PC-3 (cell line): ENCODE data around the gene EFNA5. TPM values are rescaled to one million over a fixed set of nuclear protein-coding genes. Genes with fewer than 3 reads are reported as not detected.
A peak's percentile ranks its signal among the peaks of the same experiment; 100 is the strongest.

ENCODE experiments used
- ATAC-seq: fragments of 200-7000 bp; cut with Tn5 transposase; 2 replicates; pipeline ENCODE4 v1.9.1; 2020; ENCODE audit warnings: mild to moderate bottlenecking, moderate library complexity
- BruUV-seq: library from RNA; stranded (reverse); fragments of 400-500 nt; replicated peaks from 2 replicates; lab custom pipeline; 2021; lab: Mats Ljungman, UMichigan
- CTCF ChIA-PET: fragments of 300-600 bp; sonication (Branson Sonifier 250); formaldehyde crosslinking; loops from one replicate; lab custom pipeline; 2022; ENCODE audit warnings: antibody characterized with exemption; lab: Charles Lee
- POLR2A ChIA-PET: fragments of 300-600 bp; sonication (Branson Sonifier 250); formaldehyde crosslinking; loops from one replicate; lab custom pipeline; 2022; ENCODE audit warnings: antibody characterized with exemption; ENCODE audit not compliant: unreplicated experiment; lab: Charles Lee
- DNase-seq: peaks from one replicate; pipeline ENCODE4 v3.0.0-alpha.2; 2015
- H2AFZ ChIP-seq: fragments of 300-600 bp; sonication (generic); 2 replicates; pipeline ENCODE4 v1.6.0; 2016; ENCODE audit warnings: antibody characterized with exemption, low read length
- H3F3A ChIP-seq: fragments of 300-600 bp; sonication (generic); one replicate; pipeline ENCODE4 v1.6.0; 2017; ENCODE audit warnings: antibody characterized with exemption, low read length, control low read depth, mild to moderate bottlenecking; ENCODE audit not compliant: unreplicated experiment
- H3K27ac ChIP-seq: fragments of 300-600 bp; sonication (generic); 2 replicates; pipeline ENCODE4 v1.5.1; 2016; ENCODE audit warnings: mild to moderate bottlenecking, low read length
- H3K27me3 ChIP-seq: fragments of 300-600 bp; sonication (generic); 2 replicates; pipeline ENCODE4 v1.6.1; 2016; ENCODE audit warnings: low read length, mixed read lengths
- H3K36me3 ChIP-seq: fragments of 300-600 bp; sonication (generic); 2 replicates; pipeline ENCODE4 v1.6.1; 2016; ENCODE audit warnings: low read depth, mixed run types, low read length, mixed read lengths
- H3K4me1 ChIP-seq: fragments of 300-600 bp; sonication (generic); 2 replicates; pipeline ENCODE4 v1.5.1; 2016; ENCODE audit warnings: low read length; ENCODE audit not compliant: insufficient read depth
- H3K4me2 ChIP-seq: fragments of 300-600 bp; sonication (generic); 2 replicates; pipeline ENCODE4 v1.6.0; 2016; ENCODE audit warnings: low read length
- H3K4me3 ChIP-seq: fragments of 300-600 bp; sonication (generic); 2 replicates; pipeline ENCODE4 v1.5.1; 2016; ENCODE audit warnings: mild to moderate bottlenecking, low read length, mixed read lengths
- H3K79me2 ChIP-seq: fragments of 300-600 bp; sonication (generic); 2 replicates; pipeline ENCODE4 v1.6.1; 2017; ENCODE audit warnings: low read length, mixed read lengths
- H3K9ac ChIP-seq: fragments of 300-600 bp; sonication (generic); 2 replicates; pipeline ENCODE4 v1.6.0; 2016; ENCODE audit warnings: mild to moderate bottlenecking, low read length
- H3K9me2 ChIP-seq: fragments of 300-600 bp; sonication (generic); replicated peaks from 2 replicates; pipeline ENCODE4 v1.6.1; 2016; ENCODE audit warnings: mixed run types, low read length, mixed read lengths
- H3K9me3 ChIP-seq: fragments of 300-600 bp; sonication (generic); 2 replicates; pipeline ENCODE4 v1.6.1; 2016; ENCODE audit warnings: low read length, mixed read lengths
- H4K20me1 ChIP-seq: fragments of 300-600 bp; sonication (generic); 2 replicates; pipeline ENCODE4 v1.6.1; 2016; ENCODE audit warnings: low read length, mixed read lengths
- EZH2 ChIP-seq: fragments of 300-600 bp; sonication (generic); IDR thresholded peaks from one replicate; pipeline ENCODE4 v1.6.1; 2017; ENCODE audit warnings: antibody characterized with exemption, mild to moderate bottlenecking, low read length; ENCODE audit not compliant: unreplicated experiment
- EZH2phosphoT487 ChIP-seq: fragments of 300-600 bp; sonication (generic); IDR thresholded peaks from 2 replicates; pipeline ENCODE4 v1.6.1; 2018; ENCODE audit warnings: mild to moderate bottlenecking, antibody characterized with exemption, low read length, borderline replicate concordance
- intact Hi-C: fragments of 100-400 bp; cut with micrococcal nuclease; formaldehyde crosslinking; loops from 2 replicates; pipeline ENCODE4 v1.9.0; 2023
- total RNA-seq: library from RNA; depleted of rRNA; stranded (reverse); fragments of >200 nt; gene quantifications from 2 replicates; pipeline ENCODE4 v1.2.3, GENCODE V29; 2014
- TF ChIP-seq, protein P1 (sequence below): fragments of 300-600 bp; sonication (generic); conservative IDR thresholded peaks from 2 replicates; pipeline ENCODE4 v1.5.1; 2017; ENCODE audit warnings: antibody characterized with exemption, low read depth, mild to moderate bottlenecking, low read length

Gene EFNA5
- total RNA-seq, 1 experiment from 2014 or later = 5.4 TPM

DNA sequence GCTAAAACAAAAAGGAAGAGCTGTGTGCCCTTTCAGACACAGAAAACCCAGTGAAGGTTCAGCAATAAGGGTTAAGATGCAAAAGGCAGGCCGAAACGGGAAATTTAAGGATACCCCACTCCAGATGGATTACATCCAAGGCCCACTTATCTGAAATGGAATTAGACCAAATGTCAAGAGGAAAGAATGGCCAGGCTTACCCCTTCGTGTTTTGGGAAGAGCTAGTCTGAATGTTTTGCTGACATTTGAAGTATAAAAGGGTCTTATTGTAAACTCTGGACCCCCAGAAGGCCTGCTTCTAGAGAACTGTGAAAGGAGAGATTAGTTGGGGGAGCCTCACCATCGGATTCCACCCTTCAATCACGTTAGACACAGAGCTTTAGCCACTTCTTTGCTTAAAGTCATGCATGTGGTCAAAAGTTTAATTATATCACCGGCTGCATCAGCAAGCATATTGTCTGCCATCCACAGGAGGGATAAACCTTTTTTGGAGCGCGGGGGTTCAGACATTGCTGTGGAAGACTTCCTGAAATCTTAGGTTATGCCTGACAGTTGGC lies 93.3 kb downstream of the EFNA5 start:
- no TSS peak for BruUV-seq
- Histone ChIP-seq H3K9me2 (no peaks in the 10 kb centered on the region), H3K27ac (peak overlapping the region; percentile 98), H3K79me2 (peaks cover 70% of the 10 kb centered on the region), H3K4me2 (peak overlapping the region; percentile 66), H3F3A (peaks cover 8% of the 10 kb centered on the region), H3K27me3 (no peaks in the 10 kb centered on the region), H3K4me3 (peak overlapping the region; percentile 6), H3K9ac (peak overlapping the region; percentile 85), H4K20me1 (no peaks in the 10 kb centered on the region), H3K4me1 (peaks cover 67% of the 10 kb centered on the region), H3K36me3 (no peaks in the 10 kb centered on the region), H3K9me3 (no peaks in the 10 kb centered on the region), H2AFZ (no peak overlapping the region)
- no peak for ATAC-seq
- no peak for TF ChIP-seq EZH2phosphoT487
- TF ChIP-seq EZH2 = no peak
- TF ChIP-seq, protein P1, sequence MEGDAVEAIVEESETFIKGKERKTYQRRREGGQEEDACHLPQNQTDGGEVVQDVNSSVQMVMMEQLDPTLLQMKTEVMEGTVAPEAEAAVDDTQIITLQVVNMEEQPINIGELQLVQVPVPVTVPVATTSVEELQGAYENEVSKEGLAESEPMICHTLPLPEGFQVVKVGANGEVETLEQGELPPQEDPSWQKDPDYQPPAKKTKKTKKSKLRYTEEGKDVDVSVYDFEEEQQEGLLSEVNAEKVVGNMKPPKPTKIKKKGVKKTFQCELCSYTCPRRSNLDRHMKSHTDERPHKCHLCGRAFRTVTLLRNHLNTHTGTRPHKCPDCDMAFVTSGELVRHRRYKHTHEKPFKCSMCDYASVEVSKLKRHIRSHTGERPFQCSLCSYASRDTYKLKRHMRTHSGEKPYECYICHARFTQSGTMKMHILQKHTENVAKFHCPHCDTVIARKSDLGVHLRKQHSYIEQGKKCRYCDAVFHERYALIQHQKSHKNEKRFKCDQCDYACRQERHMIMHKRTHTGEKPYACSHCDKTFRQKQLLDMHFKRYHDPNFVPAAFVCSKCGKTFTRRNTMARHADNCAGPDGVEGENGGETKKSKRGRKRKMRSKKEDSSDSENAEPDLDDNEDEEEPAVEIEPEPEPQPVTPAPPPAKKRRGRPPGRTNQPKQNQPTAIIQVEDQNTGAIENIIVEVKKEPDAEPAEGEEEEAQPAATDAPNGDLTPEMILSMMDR = no peak
- ChIA-PET POLR2A (interaction anchor here (0.6 kb wide), 1 partner anchor 108 kb away, joined by 5 read pairs; no protein-coding TSS in a partner anchor), CTCF (no interaction called here)
- intact Hi-C loops = loop anchor here (10.0 kb wide), 4 partner anchors 227 to 767 kb away; no protein-coding TSS in a partner anchor
- DNase-seq = no peak

DNA sequence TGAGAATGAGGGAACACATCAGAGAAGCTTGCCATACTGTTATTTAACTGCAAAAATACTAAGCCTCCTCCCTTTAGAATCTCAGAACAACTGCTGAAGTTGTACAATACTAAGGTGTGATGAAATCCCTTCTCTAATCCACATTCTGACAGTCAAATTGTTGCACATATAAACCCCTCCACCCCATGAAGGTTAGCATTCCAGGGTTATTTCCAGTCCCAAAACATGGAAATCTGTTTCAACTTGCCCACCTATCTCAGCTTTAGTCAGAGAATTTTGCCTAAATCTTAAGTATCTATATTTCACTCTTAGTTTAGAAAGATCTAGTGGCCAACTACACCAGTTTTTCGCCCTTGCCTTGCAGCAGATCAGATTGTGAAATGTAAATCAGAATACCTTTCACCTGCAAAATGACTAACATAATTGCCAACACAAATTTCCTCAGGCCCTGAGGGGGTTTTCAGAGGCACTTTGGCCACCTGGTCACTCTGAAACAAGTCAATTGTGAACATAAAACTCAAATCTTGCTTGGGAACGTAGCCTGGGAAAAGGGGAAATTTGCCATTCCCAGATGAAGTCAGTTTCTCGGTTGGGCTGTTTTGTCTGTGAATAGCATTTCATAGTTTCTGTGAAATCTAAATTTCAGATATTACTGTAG lies 93.9 kb downstream of the EFNA5 start:
- CTCF ChIA-PET = no interaction called here
- POLR2A ChIA-PET = no interaction called here
- no peaks in the 10 kb centered on the region for H3K27me3 ChIP-seq
- intact Hi-C loops = loop anchor here (10.0 kb wide), 4 partner anchors 228 to 768 kb away; no protein-coding TSS in a partner anchor
- peak overlapping the region; percentile 98 for H3K27ac ChIP-seq
- H3K9ac ChIP-seq = peak overlapping the region; percentile 85
- H3K9me2 ChIP-seq = no peaks in the 10 kb centered on the region
- H3K9me3 ChIP-seq = no peaks in the 10 kb centered on the region
- peak; percentile 90 for DNase-seq
- peak overlapping the region; percentile 6; the same call in 1 of the 2 replicates for H3K4me3 ChIP-seq
- H3K36me3 ChIP-seq = no peaks in the 10 kb centered on the region
- no peaks in the 10 kb centered on the region for H4K20me1 ChIP-seq
- ATAC-seq = no peak
- peaks cover 69% of the 10 kb centered on the region for H3K4me1 ChIP-seq
- H3K4me2 ChIP-seq = peak overlapping the region; percentile 66
- peaks cover 69% of the 10 kb centered on the region for H3K79me2 ChIP-seq
- BruUV-seq = no TSS peak
- no peak for TF ChIP-seq EZH2
- TF ChIP-seq, protein P1 = no peak
- TF ChIP-seq EZH2phosphoT487 = no peak
- peaks cover 8% of the 10 kb centered on the region for H3F3A ChIP-seq
- H2AFZ ChIP-seq = no peak overlapping the region

DNA sequence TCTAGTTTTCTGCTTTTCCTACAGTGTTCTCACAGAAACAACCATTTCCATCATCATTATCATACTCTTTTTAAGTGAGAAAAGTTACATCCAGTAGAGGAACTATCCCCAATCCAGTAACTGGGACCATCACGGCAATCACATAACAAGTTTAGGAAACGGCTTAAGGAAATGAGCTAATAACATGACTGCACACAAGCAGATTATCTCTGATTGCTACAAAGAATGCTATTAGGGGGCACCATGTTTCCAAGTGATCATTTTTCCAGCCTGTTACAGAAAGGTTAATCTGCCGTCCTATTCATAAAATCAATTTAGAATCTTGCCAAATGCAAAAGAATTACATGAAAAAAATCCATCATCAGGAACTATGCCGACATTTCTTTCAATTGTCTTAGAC lies 94.6 kb downstream of the EFNA5 start:
- intact Hi-C loops = loop anchor here (10.0 kb wide), 4 partner anchors 229 to 769 kb away; no protein-coding TSS in a partner anchor

More for the DNA sequence above, 94.6 kb downstream of the EFNA5 start:
- no peaks in the 10 kb centered on the region for H3K36me3 ChIP-seq
- H2AFZ ChIP-seq = no peak overlapping the region
- H3K27me3 ChIP-seq = no peaks in the 10 kb centered on the region
- peak overlapping the region; percentile 98 for H3K27ac ChIP-seq
- peak overlapping the region; percentile 44; the same call in 1 of the 2 replicates for H3K9ac ChIP-seq
- H3K4me3 ChIP-seq = no peak overlapping the region
- DNase-seq (no peak), ATAC-seq (no peak)
- CTCF ChIA-PET = no interaction called here
- H3F3A ChIP-seq = peaks cover 8% of the 10 kb centered on the region
- no peaks in the 10 kb centered on the region for H3K9me2 ChIP-seq
- BruUV-seq = no TSS peak
- no peak for TF ChIP-seq EZH2
- TF ChIP-seq, protein P1 = no peak
- TF ChIP-seq EZH2phosphoT487 = no peak
- POLR2A ChIA-PET = no interaction called here
- peak overlapping the region; percentile 66 for H3K4me2 ChIP-seq
- H3K9me3 ChIP-seq = no peaks in the 10 kb centered on the region
- no peaks in the 10 kb centered on the region for H4K20me1 ChIP-seq
- peaks cover 64% of the 10 kb centered on the region for H3K79me2 ChIP-seq
- H3K4me1 ChIP-seq = peaks cover 76% of the 10 kb centered on the region
